Fibroblast of skin of right quadriceps (primary cell): ENCODE results near the gene C11orf68.

Experiments used
- DNase-seq: peaks from one replicate; pipeline ENCODE4 v3.0.0-alpha.2; 2013

The C11orf68 gene

DNA sequence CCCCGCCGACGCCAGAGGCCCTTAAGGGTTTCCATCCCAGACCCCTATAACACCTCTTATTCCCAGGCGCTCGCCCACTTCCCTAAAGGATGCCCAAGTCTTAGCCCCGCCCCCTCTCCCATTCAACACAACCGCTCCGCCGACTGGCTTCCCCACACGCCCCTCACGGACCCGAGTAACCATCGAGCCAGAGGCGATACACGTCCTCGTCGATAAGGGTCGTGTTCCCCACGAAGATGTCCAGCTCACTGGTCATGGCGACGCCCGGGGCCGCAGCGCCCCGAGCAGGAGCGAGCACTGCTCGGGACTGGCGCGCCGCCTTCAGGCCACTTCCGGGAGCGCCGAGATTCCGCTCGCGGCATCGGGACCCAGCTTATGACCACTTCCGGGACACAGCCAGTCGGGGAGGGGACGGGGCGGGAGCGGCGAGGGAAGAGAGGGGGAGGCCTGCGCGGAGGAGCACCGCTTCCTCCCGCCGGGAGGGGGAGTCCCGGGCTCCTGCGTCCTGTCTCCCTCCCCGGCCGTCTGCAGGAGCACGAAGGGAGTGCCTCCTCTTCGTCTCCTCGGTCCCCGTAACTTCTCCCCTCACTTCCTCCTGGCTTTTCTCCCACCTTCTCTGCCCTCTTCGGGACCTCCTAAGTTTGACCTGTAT is 30.6 kb downstream of the C11orf68 start, which contains the start of gene FIBP:
Gene FIBP, minus strand, starts transcription at position 309 of the 652 bp plus-strand sequence. Its CDS starts 53 bp downstream, at position 256.
- DNase-seq = peak; percentile 97

DNA sequence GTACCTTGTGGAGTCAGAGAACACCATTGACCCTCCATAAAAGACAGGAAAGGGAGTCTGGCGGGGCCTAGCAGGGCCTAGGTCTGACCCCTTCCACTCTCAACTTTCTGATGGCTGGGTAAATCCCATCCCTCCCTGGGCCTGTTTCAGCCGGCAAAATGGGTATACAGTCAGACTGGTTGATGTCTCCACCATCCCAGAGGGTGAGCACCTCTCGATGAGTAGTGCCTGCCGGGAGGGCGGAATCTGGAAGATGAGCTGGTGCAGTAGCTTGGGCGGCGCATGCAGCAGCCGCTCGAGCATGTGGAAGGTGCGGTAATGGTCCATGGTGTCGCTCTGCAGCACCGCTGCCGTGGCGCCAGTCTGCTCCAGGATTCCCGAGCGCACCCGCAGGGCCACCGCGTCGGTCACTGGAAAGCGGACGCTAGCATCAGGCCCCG is 31.1 kb downstream of the C11orf68 start:
- peak; percentile 44 for DNase-seq

GRCh38 chr11:65886826-65887722 is 31.8 kb downstream of the C11orf68 start:
- no peak for DNase-seq

DNA sequence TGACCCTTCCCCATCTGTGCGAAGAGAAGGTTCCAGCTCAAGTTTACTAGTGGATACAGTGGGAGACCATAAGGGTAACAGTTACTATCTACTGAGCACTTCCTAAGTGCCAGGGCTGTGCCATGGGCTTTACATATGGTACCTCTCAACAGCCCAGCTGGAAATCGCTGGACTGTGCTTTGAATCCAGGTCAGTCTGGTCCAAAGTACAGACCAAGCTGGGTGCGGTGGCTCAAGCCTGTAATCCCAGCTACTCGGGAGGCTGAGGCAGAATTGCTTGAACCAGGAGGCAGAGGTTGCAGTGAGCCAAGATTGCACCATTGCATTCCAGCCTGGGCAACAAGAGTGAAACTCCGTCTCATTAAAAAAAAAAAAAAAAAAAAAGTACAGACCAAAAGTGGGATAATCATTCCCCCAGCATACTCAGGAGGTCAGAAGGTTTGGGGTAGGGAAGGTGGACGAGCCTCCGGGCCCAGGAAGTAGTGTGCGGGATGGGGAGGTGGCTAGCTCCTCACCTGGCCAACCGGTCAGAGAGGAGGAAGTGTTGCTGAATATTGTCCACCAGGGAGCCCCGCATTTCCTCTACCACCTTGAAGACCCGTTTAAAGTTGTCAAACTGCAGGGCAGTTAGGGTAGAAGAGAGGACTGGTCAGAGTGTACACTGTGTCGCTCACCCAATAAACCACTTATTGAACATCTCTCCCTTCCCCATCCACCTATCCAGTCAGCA is 32.9 kb downstream of the C11orf68 start:
- no peak for DNase-seq

DNA sequence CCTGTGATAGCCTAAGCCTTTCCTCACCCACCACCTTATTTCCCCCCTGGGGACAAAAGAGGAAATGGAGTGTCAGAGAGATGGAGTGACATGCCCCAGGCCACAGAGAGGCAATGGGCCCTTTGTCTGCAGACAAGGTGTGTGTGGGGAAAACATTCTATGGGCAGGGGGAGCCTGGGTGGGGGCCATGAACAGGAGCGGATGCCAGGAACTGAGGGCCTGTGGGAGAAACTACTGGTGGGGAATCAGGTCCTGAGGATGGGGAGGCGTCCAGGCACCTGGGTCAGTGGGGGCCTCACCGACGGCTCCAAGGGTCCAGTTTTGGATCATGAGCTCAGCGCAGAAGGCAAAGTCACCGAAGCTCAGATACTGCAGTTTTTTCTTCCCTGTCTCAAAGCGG is 33.6 kb downstream of the C11orf68 start:
- no peak for DNase-seq

DNA sequence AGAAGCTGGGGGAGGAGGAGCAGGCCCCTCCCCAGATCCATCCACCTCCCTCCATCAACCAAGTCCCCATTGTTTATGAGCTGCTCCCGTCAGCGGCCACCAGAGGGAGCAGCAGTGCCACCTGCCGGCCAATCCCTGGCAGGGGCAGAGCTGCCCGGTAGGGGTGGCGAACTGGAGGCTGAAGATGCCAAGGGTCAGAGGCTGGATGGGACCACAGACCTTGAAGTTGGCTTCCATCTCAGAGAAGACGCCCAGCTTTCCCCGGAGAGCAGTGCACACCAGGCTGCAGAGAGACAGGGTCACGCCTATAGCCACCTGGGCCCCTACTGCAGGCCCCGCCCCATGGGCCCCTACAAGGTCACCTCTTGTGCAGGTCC is 34.2 kb downstream of the C11orf68 start:
- peak; percentile 62 for DNase-seq

GRCh38 chr11:65883786-65884715 is 34.8 kb downstream of the C11orf68 start:
- DNase-seq = no peak

DNA sequence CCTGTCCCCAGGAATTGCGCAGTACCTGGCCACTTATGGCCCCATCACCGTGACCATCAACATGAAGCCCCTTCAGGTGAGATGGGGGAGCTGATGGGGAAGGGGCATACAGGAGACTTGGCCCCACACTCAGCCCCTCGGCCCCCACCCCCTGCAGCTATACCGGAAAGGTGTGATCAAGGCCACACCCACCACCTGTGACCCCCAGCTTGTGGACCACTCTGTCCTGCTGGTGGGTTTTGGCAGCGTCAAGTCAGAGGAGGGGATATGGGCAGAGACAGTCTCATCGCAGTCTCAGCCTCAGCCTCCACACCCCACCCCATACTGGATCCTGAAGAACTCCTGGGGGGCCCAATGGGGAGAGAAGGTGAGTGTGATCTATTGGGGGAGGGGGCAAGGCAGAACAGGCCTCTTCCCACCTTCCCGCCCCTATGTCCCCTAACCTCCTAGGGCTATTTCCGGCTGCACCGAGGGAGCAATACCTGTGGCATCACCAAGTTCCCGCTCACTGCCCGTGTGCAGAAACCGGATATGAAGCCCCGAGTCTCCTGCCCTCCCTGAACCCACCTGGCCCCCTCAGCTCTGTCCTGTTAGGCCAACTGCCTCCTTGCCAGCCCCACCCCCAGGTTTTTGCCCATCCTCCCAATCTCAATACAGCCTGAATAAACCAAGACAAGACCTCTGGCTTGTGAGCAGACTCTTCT is 35.7 kb downstream of the C11orf68 start:
- no peak for DNase-seq

- DNase-seq = no peak
These were observed 36.5 kb downstream of the C11orf68 start for GRCh38 chr11:65882120-65883057.

DNA sequence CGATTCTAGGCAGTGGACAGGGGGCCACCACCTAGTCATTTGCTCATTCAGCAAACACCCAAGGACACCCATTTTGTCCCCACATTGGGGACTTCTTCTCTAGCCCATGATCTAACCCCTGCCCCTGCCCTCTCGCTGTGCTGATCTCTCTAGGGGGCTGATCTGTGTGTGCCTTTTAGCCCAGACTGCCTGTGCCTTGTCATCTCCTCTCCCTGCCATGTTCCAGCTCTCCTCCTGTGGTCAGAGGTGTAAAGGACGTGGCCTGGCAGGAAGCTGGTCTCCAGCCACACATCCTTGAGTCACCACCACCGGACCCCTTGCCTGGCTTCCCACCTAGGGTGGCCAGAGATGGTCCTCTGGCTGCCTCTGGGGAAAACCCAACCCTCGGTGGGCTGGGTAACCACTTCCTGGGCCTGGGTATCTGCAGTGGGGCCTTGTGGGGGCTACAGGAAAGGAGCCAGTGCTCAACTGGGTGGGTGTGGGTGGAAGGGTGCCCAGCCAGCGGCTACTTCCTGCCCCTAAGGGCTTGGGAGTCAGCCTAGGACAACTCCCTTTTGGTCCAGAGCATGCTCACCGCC is 37.9 kb downstream of the C11orf68 start:
- DNase-seq = no peak

- no peak for DNase-seq
These were observed 38.8 kb downstream of the C11orf68 start for GRCh38 chr11:65880027-65880426.

GRCh38 chr11:65879617-65880016 is 39.2 kb downstream of the C11orf68 start, which contains the start of gene CTSW:
CTSW (plus strand) TSS chr11:65879837; CDS start chr11:65879855, 18 bp downstream.
- no peak for DNase-seq

- peak; percentile 92 for DNase-seq
These were observed 45.3 kb downstream of the C11orf68 start for GRCh38 chr11:65873318-65874156.

- peak; percentile 66 for DNase-seq
These were observed 46.1 kb downstream of the C11orf68 start, which contains the start of gene EFEMP2 for GRCh38 chr11:65872586-65873317. EFEMP2 (minus strand) TSS chr11:65872800; CDS start chr11:65872354, 446 bp downstream.

DNA sequence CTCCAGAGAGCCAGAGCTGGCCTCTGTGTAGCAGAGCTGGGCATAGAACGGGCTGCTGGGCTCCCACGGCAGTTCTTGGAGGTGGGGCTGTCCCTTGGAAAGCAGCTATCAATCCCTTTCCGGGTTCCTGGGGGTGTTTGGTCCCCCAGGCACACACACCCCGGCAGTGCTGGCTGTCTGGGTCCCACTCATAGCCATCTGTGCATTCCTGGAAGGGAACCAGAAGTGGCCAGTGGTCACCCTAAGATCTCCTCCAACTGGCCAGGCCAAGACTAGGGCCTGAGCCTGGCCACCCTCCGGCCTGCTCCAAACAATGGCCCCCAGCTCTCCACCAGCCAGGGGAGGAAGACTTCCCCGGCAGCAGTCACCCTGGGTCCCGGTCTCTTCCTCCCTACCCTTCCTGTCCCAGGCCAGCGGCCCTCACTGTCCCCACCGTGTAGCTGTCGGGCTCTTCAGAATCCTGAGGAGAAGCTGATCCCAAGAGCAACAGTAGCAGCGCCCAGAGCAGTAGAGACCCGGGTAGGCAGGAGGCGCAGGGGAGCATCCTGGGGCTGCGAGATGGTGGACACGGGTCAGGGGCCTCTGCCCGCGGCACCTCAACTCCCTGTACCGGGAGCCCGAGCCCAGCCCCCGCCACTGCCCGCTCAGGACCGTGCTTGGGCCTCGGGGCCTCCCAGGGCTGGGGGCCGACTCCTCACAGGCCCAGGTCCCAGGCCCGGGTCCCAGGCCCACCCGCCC is 46.9 kb downstream of the C11orf68 start:
- DNase-seq = no peak

- no peak for DNase-seq
These were observed 47.9 kb downstream of the C11orf68 start for GRCh38 chr11:65870706-65871681.
